Astrocyte (in vitro differentiated cells and primary cell): ENCODE measurements around the gene PER1. TPM values are rescaled to one million over a fixed set of nuclear protein-coding genes. Genes with fewer than 3 reads are reported as not detected.
A peak's percentile ranks its signal among the peaks of the same experiment; 100 is the strongest.

ENCODE experiments used
- DNase-seq: peaks from one replicate; pipeline ENCODE4 v3.0.0-alpha.2; 2010; ENCODE audit warnings: low read depth
- FAIRE-seq: peaks from 2 replicates; lab custom pipeline; 2011; peaks lifted over from hg19 to GRCh38; lab: Jason Lieb, UNC
- H2AFZ ChIP-seq: 2 replicates; pipeline ENCODE4 v1.6.0; 2012; ENCODE audit warnings: low read depth, low read length, inconsistent platforms
- H3K27ac ChIP-seq: 2 replicates; pipeline ENCODE4 v1.5.1; 2011; ENCODE audit warnings: low read depth, low read length, inconsistent platforms
- H3K27me3 ChIP-seq: 2 replicates; pipeline ENCODE4 v1.6.0; 2011; ENCODE audit warnings: low read length, inconsistent platforms; ENCODE audit not compliant: insufficient read depth
- H3K36me3 ChIP-seq: 2 replicates; pipeline ENCODE4 v1.5.1; 2011; ENCODE audit warnings: low read length, inconsistent platforms; ENCODE audit not compliant: insufficient read depth
- H3K4me1 ChIP-seq: 2 replicates; pipeline ENCODE4 v1.5.1; 2011; ENCODE audit warnings: low read length, inconsistent platforms; ENCODE audit not compliant: insufficient read depth
- H3K4me2 ChIP-seq: 2 replicates; pipeline ENCODE4 v1.6.0; 2012; ENCODE audit warnings: low read length, inconsistent platforms
- H3K4me3 ChIP-seq: 2 replicates; pipeline ENCODE4 v1.5.1; 2011; ENCODE audit warnings: low read depth, mild to moderate bottlenecking, low read length, inconsistent platforms; ENCODE audit not compliant: insufficient read depth
- H3K79me2 ChIP-seq: 2 replicates; pipeline ENCODE4 v1.6.0; 2012; ENCODE audit warnings: mild to moderate bottlenecking, low read length, inconsistent platforms; ENCODE audit not compliant: insufficient read depth
- H3K9ac ChIP-seq: 2 replicates; pipeline ENCODE4 v1.6.0; 2012; ENCODE audit warnings: mild to moderate bottlenecking, low read length, inconsistent platforms
- H3K9me3 ChIP-seq: 2 replicates; pipeline ENCODE4 v1.5.1; 2012; ENCODE audit warnings: low read depth, mild to moderate bottlenecking, low read length, inconsistent platforms; ENCODE audit not compliant: insufficient read depth
- H4K20me1 ChIP-seq: 2 replicates; pipeline ENCODE4 v1.6.0; 2012; ENCODE audit warnings: low read length, inconsistent platforms; ENCODE audit not compliant: insufficient read depth
- H3K27ac Mint-ChIP-seq: one replicate; pipeline ENCODE4 v1.8.0; 2021; ENCODE audit warnings: mild to moderate bottlenecking, mixed read lengths; ENCODE audit not compliant: unreplicated experiment
- H3K27me3 Mint-ChIP-seq: one replicate; pipeline ENCODE4 v1.8.0; 2021; ENCODE audit warnings: low read depth, mixed read lengths; ENCODE audit not compliant: unreplicated experiment
- H3K36me3 Mint-ChIP-seq: one replicate; pipeline ENCODE4 v1.8.0; 2021; ENCODE audit warnings: low read depth, mixed read lengths; ENCODE audit not compliant: unreplicated experiment
- H3K4me1 Mint-ChIP-seq: one replicate; pipeline ENCODE4 v1.8.0; 2021; ENCODE audit warnings: low read depth, mixed read lengths; ENCODE audit not compliant: unreplicated experiment
- H3K4me3 Mint-ChIP-seq: one replicate; pipeline ENCODE4 v1.8.0; 2021; ENCODE audit warnings: mild to moderate bottlenecking, moderate library complexity, mixed read lengths; ENCODE audit not compliant: unreplicated experiment
- H3K9me3 Mint-ChIP-seq: one replicate; pipeline ENCODE4 v1.8.0; 2021; ENCODE audit warnings: mild to moderate bottlenecking, mixed read lengths; ENCODE audit not compliant: unreplicated experiment
- EZH2 ChIP-seq: IDR thresholded peaks from 2 replicates; pipeline ENCODE4 v1.6.1; 2012; ENCODE audit warnings: mild to moderate bottlenecking, low read length, inconsistent platforms; ENCODE audit not compliant: insufficient read depth
- total RNA-seq: library from RNA; stranded (reverse); gene quantifications from 2 replicates; pipeline ENCODE4 v1.2.1, GENCODE V29; 2021
- TF ChIP-seq, protein P1 (sequence below): IDR thresholded peaks from 2 replicates; pipeline ENCODE4 v1.5.1; 2011; ENCODE audit warnings: low read depth, mild to moderate bottlenecking, inconsistent platforms, low read length, moderate library complexity; ENCODE audit not compliant: insufficient read depth

The PER1 gene
- total RNA-seq, 1 donor from 2014 or later = 17.0 TPM

- Histone ChIP-seq H3K9me3 (no peaks in the 10 kb centered on the region), H3K4me3 (peak overlapping the region; percentile 94), H3K4me1 (peaks cover 32% of the 10 kb centered on the region), H3K27ac (peak overlapping the region; percentile 68), H3K4me2 (peak overlapping the region; percentile 91), H3K79me2 (peaks cover 15% of the 10 kb centered on the region), H3K27me3 (no peaks in the 10 kb centered on the region), H2AFZ (no peak overlapping the region), H3K9ac (peak overlapping the region; percentile 85), H3K36me3 (no peaks in the 10 kb centered on the region), H4K20me1 (peaks cover 24% of the 10 kb centered on the region)
- Mint-ChIP-seq H3K27ac (no peak overlapping the region), H3K4me3 (no peak overlapping the region), H3K4me1 (no peaks in the 10 kb centered on the region), H3K9me3 (no peaks in the 10 kb centered on the region), H3K27me3 (no peaks in the 10 kb centered on the region), H3K36me3 (no peaks in the 10 kb centered on the region)
- FAIRE-seq = peak; percentile 73
- DNase-seq = peak; percentile 99
- TF ChIP-seq, protein P1, sequence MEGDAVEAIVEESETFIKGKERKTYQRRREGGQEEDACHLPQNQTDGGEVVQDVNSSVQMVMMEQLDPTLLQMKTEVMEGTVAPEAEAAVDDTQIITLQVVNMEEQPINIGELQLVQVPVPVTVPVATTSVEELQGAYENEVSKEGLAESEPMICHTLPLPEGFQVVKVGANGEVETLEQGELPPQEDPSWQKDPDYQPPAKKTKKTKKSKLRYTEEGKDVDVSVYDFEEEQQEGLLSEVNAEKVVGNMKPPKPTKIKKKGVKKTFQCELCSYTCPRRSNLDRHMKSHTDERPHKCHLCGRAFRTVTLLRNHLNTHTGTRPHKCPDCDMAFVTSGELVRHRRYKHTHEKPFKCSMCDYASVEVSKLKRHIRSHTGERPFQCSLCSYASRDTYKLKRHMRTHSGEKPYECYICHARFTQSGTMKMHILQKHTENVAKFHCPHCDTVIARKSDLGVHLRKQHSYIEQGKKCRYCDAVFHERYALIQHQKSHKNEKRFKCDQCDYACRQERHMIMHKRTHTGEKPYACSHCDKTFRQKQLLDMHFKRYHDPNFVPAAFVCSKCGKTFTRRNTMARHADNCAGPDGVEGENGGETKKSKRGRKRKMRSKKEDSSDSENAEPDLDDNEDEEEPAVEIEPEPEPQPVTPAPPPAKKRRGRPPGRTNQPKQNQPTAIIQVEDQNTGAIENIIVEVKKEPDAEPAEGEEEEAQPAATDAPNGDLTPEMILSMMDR = no peak
- no peak for TF ChIP-seq EZH2
These were observed 35.5 kb upstream of the PER1 start for GRCh38 chr17:8187517-8188262.

GRCh38 chr17:8186787-8187516 lies 34.7 kb upstream of the PER1 start:
- Histone ChIP-seq H3K9ac (peak overlapping the region; percentile 85), H3K27ac (peak overlapping the region; percentile 68), H4K20me1 (peaks cover 24% of the 10 kb centered on the region), H3K79me2 (peaks cover 15% of the 10 kb centered on the region), H3K36me3 (no peaks in the 10 kb centered on the region), H2AFZ (peak overlapping the region; percentile 97), H3K4me3 (peak overlapping the region; percentile 94), H3K4me2 (peak overlapping the region; percentile 91), H3K4me1 (peaks cover 25% of the 10 kb centered on the region), H3K9me3 (no peaks in the 10 kb centered on the region), H3K27me3 (no peaks in the 10 kb centered on the region)
- FAIRE-seq (peak; percentile 92), DNase-seq (peak; percentile 89)
- Mint-ChIP-seq H3K27me3 (no peaks in the 10 kb centered on the region), H3K4me3 (no peak overlapping the region), H3K27ac (no peak overlapping the region), H3K4me1 (no peaks in the 10 kb centered on the region), H3K9me3 (no peaks in the 10 kb centered on the region), H3K36me3 (no peaks in the 10 kb centered on the region)
- TF ChIP-seq, protein P1 = no peak
- TF ChIP-seq EZH2 = no peak
